Gastrocnemius medialis (tissue), 4 donors: Measurements from ENCODE around the gene GPR132. TPM values are rescaled to one million over a fixed set of nuclear protein-coding genes. Genes with fewer than 3 reads are reported as not detected.

ENCODE experiments used
- ATAC-seq, 2 donors: fragments of 150-250 bp; one replicate each; pipeline ENCODE4 v1.9.1; 2016
- DNase-seq, 2 donors: peaks; one replicate each; pipeline ENCODE4 v3.0.0-alpha.2; 2019
- H3K27ac ChIP-seq, 4 donors: fragments of 200-600 bp; sonication (generic); 1 replicate in 1 of 4; 2 replicates in 3 of 4; pipeline ENCODE4 v1.5.1; 2016 to 2018; ENCODE audit warnings: mild to moderate bottlenecking in 2 of 4, moderate library complexity in 1 of 4
- H3K27me3 ChIP-seq, 3 donors: fragments of 200-600 bp; sonication (generic) in 2 of 3; 1 replicate in 1 of 3; 2 replicates in 2 of 3; pipeline versions ENCODE4 v1.5.1 to v1.6.0; 2016 to 2019; ENCODE audit warnings: mild to moderate bottlenecking in 1 of 3, moderate library complexity in 1 of 3
- H3K36me3 ChIP-seq, 2 donors: fragments of 200-600 bp; sonication (generic) in 1 of 2; one replicate each; pipeline ENCODE4 v1.5.1; 2017 to 2018
- H3K4me1 ChIP-seq, 2 donors: fragments of 200-600 bp; sonication (generic) in 1 of 2; one replicate each; pipeline ENCODE4 v1.5.1; 2016 to 2017; ENCODE audit warnings: mild to moderate bottlenecking in 2 of 2
- H3K4me3 ChIP-seq, 4 donors: fragments of 200-600 bp; sonication (generic) in 3 of 4; 1 replicate in 1 of 4; 2 replicates in 3 of 4; pipeline ENCODE4 v1.5.1; 2016 to 2019; ENCODE audit warnings: mild to moderate bottlenecking in 2 of 4
- H3K9me3 ChIP-seq, 3 donors: fragments of 200-600 bp; sonication (generic) in 2 of 3; 1 replicate in 1 of 3; 2 replicates in 2 of 3; pipeline ENCODE4 v1.5.1; 2016 to 2019
- POLR2A ChIP-seq, 2 donors: fragments of 450-650 bp; IDR thresholded peaks; one replicate each; pipeline ENCODE4 v1.6.1; 2017; ENCODE audit warnings: antibody characterized with exemption in 2 of 2, mild to moderate bottlenecking in 2 of 2, moderate library complexity in 2 of 2
- in situ Hi-C, 4 donors: fragments of 200-750 bp; cut with MboI; loops; one replicate each; pipeline versions ENCODE4 v1.15.0 to v1.8.0; 2017; ENCODE audit warnings: low sequenced_read_pairs in 4 of 4
- intact Hi-C: fragments of 100-400 bp; cut with DNase I; formaldehyde crosslinking; loops from one replicate; pipeline ENCODE4 v1.15.1; 2023; ENCODE audit warnings: low total_unique reads
- total RNA-seq, 4 donors: library from RNA; depleted of rRNA; stranded (reverse); fragments of >200 nt; gene quantifications; one replicate each; pipeline versions ENCODE4 v1.1.0 to v1.2.3, GENCODE V29; 2016
- TF ChIP-seq, protein P1 (sequence below), 5 experiments: fragments of 450-650 bp in 3 of 5; fragments of 200-600 bp in 2 of 5; sonication (generic) in 2 of 5; IDR thresholded peaks in 4 of 5; conservative IDR thresholded peaks in 1 of 5; 1 replicate in 4 of 5; 2 replicates in 1 of 5; pipeline ENCODE4 v1.5.1; 2016 to 2019; ENCODE audit warnings: antibody characterized with exemption in 5 of 5, mild to moderate bottlenecking in 3 of 5, moderate library complexity in 3 of 5

The GPR132 gene
- total RNA-seq, 4 donors from 2014 or later, result 0.07 to 0.61 (median 0.26) TPM

DNA sequence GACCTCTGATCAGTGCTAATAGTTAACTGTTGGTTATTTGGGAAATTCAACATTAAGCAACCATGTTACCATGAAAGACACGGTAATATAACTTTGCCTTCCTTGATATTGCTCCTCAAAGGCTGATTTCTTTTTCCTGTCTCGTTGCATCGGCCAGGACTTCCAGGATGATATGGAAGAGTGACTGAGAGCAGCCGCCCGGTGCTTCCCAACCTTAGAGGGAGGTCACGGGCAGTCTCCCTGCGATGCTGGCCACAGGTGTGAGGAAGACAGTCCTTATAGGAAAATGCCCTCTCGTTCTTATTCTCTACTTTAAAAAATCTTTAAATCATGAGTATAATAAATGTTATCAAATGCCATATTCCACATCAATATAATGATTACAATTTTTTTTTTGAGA is 33.1 kb upstream of the GPR132 start:
- intact Hi-C loops, result no loop called here
- in situ Hi-C loops, result loop anchor here in 1 of 4 donors (25.0 kb wide), 1 partner anchor 264 kb away; no protein-coding TSS in a partner anchor
- ATAC-seq (no peak), DNase-seq (no peak)
- Histone ChIP-seq H3K27ac (no peak overlapping the region), H3K4me3 (no peak overlapping the region), H3K9me3 (peaks cover 0 to under 1% (median 0%) of the 10 kb centered on the region in 3 donors), H3K27me3 (peaks cover 0 to 6% (median 6%) of the 10 kb centered on the region in 3 donors), H3K36me3 (no peaks in the 10 kb centered on the region), H3K4me1 (peaks cover 0 to 8% of the 10 kb centered on the region in 2 donors)
- TF ChIP-seq, protein P1, sequence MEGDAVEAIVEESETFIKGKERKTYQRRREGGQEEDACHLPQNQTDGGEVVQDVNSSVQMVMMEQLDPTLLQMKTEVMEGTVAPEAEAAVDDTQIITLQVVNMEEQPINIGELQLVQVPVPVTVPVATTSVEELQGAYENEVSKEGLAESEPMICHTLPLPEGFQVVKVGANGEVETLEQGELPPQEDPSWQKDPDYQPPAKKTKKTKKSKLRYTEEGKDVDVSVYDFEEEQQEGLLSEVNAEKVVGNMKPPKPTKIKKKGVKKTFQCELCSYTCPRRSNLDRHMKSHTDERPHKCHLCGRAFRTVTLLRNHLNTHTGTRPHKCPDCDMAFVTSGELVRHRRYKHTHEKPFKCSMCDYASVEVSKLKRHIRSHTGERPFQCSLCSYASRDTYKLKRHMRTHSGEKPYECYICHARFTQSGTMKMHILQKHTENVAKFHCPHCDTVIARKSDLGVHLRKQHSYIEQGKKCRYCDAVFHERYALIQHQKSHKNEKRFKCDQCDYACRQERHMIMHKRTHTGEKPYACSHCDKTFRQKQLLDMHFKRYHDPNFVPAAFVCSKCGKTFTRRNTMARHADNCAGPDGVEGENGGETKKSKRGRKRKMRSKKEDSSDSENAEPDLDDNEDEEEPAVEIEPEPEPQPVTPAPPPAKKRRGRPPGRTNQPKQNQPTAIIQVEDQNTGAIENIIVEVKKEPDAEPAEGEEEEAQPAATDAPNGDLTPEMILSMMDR (IDR thresholded peaks at IDR 0.05 in 4 of 5, conservative IDR thresholded peaks at IDR 0.05 in 1 of 5), result no peak
- no peak for TF ChIP-seq POLR2A (IDR thresholded peaks at IDR 0.05)

DNA sequence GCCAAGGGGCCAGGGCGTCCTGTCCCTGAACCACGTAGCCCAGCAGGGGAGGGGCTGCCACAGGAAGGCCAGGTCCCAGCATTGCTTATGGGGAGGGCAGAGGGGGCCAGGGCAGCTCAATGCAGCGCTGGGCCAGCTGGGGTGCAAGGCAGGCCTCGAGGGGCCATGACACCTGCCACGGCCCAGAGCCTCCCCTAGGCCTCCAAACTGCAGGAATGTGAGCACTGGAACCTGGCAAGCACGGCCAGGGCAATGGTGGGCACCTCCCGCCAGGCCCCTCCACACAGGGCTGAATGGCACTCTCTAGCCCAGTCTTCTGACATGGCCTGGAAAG is 32.5 kb upstream of the GPR132 start:
- no peak for ATAC-seq
- Histone ChIP-seq H3K9me3 (no peaks in the 10 kb centered on the region), H3K36me3 (no peaks in the 10 kb centered on the region), H3K4me1 (peaks cover 0 to 10% of the 10 kb centered on the region in 2 donors), H3K27me3 (peaks cover 3 to 7% (median 4%) of the 10 kb centered on the region in 3 donors), H3K27ac (no peak overlapping the region), H3K4me3 (no peak overlapping the region)
- DNase-seq, result no peak
- no peak for TF ChIP-seq POLR2A (IDR thresholded peaks at IDR 0.05)
- TF ChIP-seq, protein P1 (IDR thresholded peaks at IDR 0.05 in 4 of 5, conservative IDR thresholded peaks at IDR 0.05 in 1 of 5), result no peak
- intact Hi-C loops, result no loop called here
- in situ Hi-C loops, result loop anchor here in 1 of 4 donors (25.0 kb wide), 1 partner anchor 265 kb away; no protein-coding TSS in a partner anchor

DNA sequence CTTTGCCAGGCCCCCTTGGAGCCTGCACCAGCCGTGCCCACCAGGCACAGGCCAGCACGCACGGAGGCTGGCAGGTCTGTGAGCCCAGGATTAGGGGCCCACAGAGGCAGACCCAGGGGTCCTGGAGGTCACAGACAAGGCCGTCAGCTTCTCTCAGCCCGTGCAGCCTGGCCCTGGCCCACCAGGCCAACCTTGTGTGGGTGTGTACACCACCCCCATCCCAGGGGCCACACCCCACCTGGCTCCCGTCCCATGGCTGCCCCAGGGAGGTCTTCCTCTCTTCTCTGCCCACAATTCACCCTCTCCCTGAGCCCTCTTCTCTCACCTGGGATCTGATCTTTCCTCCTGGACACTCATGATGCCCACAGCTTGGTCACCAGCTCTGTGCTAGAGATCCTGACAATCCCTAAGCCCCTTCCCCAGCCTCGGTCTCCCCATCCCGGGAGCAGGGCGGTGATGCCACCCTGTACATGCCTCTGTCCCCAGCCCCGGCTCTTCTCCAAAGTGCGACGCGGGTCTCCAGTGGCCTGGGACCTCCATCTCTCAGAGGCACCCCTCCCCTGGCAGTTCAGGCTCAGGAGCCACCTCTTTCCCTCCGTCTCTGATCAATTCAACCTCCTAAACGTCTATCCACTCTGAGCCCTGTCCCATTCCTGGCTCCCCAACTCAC is 31.1 kb upstream of the GPR132 start:
- TF ChIP-seq, protein P1 (IDR thresholded peaks at IDR 0.05 in 4 of 5, conservative IDR thresholded peaks at IDR 0.05 in 1 of 5), result no peak
- no peak for TF ChIP-seq POLR2A (IDR thresholded peaks at IDR 0.05)
- in situ Hi-C loops, result loop anchor here in 1 of 4 donors (25.0 kb wide), 1 partner anchor 266 kb away; no protein-coding TSS in a partner anchor
- Histone ChIP-seq H3K4me1 (peaks cover 0 to 24% of the 10 kb centered on the region in 2 donors), H3K27me3 (peaks cover 3 to 10% (median 7%) of the 10 kb centered on the region in 3 donors), H3K4me3 (no peak overlapping the region), H3K9me3 (no peaks in the 10 kb centered on the region), H3K36me3 (no peaks in the 10 kb centered on the region), H3K27ac (no peak overlapping the region)
- ATAC-seq, result no peak
- DNase-seq, result no peak
- intact Hi-C loops, result no loop called here

DNA sequence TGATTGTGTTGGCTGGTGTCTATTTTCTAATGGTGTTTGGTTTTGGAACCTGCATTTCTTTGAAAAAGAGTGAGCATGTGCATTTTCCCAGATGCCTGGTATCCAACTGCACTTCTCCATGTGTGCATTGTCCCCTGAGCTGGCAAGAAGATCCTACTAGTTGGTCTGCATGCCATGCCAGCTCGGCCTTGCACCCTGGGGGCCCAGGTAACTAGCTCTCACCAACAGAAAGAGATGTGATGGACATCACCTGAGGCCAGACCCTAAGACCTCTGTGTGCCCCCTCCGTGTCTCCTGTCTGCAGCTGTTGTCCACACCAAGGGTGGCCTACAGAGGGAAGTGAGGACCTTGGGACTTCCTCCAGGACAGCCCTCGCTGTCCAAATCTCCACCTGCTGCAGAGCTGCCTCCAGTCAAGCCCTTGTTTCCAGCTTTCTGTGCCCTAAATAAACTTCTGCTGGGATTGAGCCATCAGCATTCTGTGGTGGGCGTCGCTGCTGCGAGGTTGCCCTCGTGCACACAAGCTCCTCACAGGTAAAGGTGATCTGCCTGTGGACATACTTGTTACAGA is 30.1 kb upstream of the GPR132 start:
- DNase-seq (no peak), ATAC-seq (no peak)
- intact Hi-C loops (no loop called here), in situ Hi-C loops (loop anchor here in 1 of 4 donors (25.0 kb wide), 1 partner anchor 267 kb away; no protein-coding TSS in a partner anchor)
- no peak for TF ChIP-seq POLR2A (IDR thresholded peaks at IDR 0.05)
- TF ChIP-seq, protein P1 (IDR thresholded peaks at IDR 0.05 in 4 of 5, conservative IDR thresholded peaks at IDR 0.05 in 1 of 5), result no peak
- H3K27me3 ChIP-seq, result peaks cover 3 to 10% (median 7%) of the 10 kb centered on the region in 3 donors
- H3K4me1 ChIP-seq, result peaks cover 3 to 33% of the 10 kb centered on the region in 2 donors
- no peaks in the 10 kb centered on the region for H3K9me3 ChIP-seq
- no peaks in the 10 kb centered on the region for H3K36me3 ChIP-seq
- no peak overlapping the region for H3K4me3 ChIP-seq
- no peak overlapping the region for H3K27ac ChIP-seq
